Activated CD8-positive, alpha-beta T cell treated with anti-CD3 and anti-CD28 coated beads for 36 hours (primary cell): ENCODE data around the gene COL11A2. TPM values are rescaled to one million over a fixed set of nuclear protein-coding genes. Genes with fewer than 3 reads are reported as not detected.
A peak's percentile ranks its signal among the peaks of the same experiment; 100 is the strongest.

Source experiments
- ATAC-seq: fragments of 200-7000 bp; cut with Tn5 transposase; one replicate; pipeline ENCODE4 v1.10.0; 2021; ENCODE audit warnings: mild to moderate bottlenecking, moderate library complexity
- CTCF ChIA-PET: fragments of 350-600 bp; sonication (Branson Sonifier 250); formaldehyde crosslinking; loops from one replicate; lab custom pipeline; 2021; ENCODE audit warnings: antibody characterized with exemption; lab: Charles Lee
- POLR2A ChIA-PET: fragments of 350-600 bp; sonication (Branson Sonifier 250); formaldehyde crosslinking; loops from one replicate; lab custom pipeline; 2021; ENCODE audit warnings: antibody characterized with exemption; lab: Charles Lee
- DNase-seq: peaks from one replicate; pipeline ENCODE4 v3.0.0-alpha.2; 2020
- H3K27ac Mint-ChIP-seq: one replicate; pipeline ENCODE4 v1.8.0; 2021; ENCODE audit warnings: mild to moderate bottlenecking, mixed read lengths
- H3K27me3 Mint-ChIP-seq: one replicate; pipeline ENCODE4 v1.8.0; 2021; ENCODE audit warnings: mixed read lengths
- H3K36me3 Mint-ChIP-seq: one replicate; pipeline ENCODE4 v1.8.0; 2021; ENCODE audit warnings: low read depth, mixed read lengths
- H3K4me1 Mint-ChIP-seq: one replicate; pipeline ENCODE4 v1.8.0; 2021; ENCODE audit warnings: low read depth, mixed read lengths
- H3K4me3 Mint-ChIP-seq: one replicate; pipeline ENCODE4 v1.8.0; 2021; ENCODE audit warnings: mild to moderate bottlenecking, moderate library complexity, mixed read lengths
- H3K9me3 Mint-ChIP-seq: one replicate; pipeline ENCODE4 v1.8.0; 2021; ENCODE audit warnings: mixed read lengths
- CTCF ChIP-seq: fragments of 200-600 bp; IDR thresholded peaks from one replicate; pipeline ENCODE4 v1.8.0; 2022; ENCODE audit warnings: antibody characterized with exemption, mild to moderate bottlenecking
- intact Hi-C: fragments of 100-400 bp; cut with micrococcal nuclease; formaldehyde crosslinking; loops from one replicate; pipeline ENCODE4 v1.10.0; 2022
- total RNA-seq, 2 experiments: library from RNA; stranded (reverse); gene quantifications; one replicate each; pipeline ENCODE4 v1.2.3, GENCODE V29; 2021

The COL11A2 gene
- total RNA-seq, 2 experiments from 2014 or later, result 1.3 to 1.4 TPM

DNA sequence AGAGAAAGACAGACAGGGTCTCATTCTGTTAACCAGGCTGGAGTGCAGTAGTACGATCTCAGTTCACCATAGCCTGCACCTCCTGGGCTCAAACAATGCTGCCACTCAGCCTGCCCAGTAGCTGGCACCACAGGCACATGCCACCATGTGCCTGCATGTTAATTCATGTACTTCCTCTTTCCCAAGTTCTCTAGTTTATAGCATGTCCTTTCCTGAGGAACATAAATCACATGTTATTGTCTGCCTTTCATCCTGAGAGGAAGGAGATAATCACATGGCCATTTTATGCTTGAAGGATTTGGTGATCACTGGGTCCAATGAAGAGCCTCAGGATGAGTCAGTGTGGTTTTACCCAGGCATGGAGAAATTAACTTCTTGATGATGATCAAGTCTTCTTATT is 47.9 kb downstream of the COL11A2 start:
- intact Hi-C loops, result no loop called here
- H3K4me1 Mint-ChIP-seq, result no peaks in the 10 kb centered on the region
- DNase-seq, result no peak
- TF ChIP-seq CTCF, result no peak
- ChIA-PET POLR2A (no interaction called here), CTCF (interaction anchor here (0.7 to 2.1 kb wide), 6 partner anchors 13 to 53 kb away, joined by 3 to 9 read pairs (median 4); no protein-coding TSS in a partner anchor)
- H3K9me3 Mint-ChIP-seq, result no peaks in the 10 kb centered on the region
- H3K4me3 Mint-ChIP-seq, result no peak overlapping the region
- ATAC-seq, result no peak
- peaks cover 14% of the 10 kb centered on the region for H3K27me3 Mint-ChIP-seq
- H3K27ac Mint-ChIP-seq, result no peak overlapping the region
- H3K36me3 Mint-ChIP-seq, result no peaks in the 10 kb centered on the region

DNA sequence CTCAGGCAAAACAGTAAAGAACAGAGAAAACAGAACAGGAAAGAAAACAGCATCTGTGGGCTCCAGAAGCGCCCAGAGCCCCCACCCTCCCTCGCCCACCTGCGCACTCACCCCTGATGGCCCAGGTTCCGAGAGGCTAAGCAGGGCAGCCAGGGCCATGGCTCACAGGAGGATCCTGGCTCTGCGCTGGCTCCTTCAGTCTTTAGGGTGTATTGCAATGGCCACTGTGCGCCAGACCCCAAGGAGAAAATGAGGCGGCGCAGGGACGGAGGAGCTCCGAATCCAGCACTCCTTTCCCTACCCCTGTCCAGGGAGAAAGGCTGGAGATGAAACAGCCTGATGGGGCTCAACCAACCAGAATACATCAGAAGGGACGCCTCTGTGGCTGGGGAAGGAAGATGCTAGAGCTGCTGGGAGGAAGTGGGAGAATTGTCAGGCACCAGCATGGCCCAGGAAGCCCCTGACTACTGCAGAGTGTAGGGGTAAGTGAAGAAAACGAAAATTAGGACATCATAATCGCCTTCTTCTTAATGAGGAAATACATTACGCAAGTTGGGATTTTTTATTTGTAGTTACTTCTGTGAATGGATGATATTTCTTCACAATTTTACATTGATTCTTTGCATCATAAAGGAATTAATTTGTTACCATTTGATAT is 49.0 kb downstream of the COL11A2 start:
- H3K27ac Mint-ChIP-seq, result no peak overlapping the region
- DNase-seq, result no peak

DNA sequence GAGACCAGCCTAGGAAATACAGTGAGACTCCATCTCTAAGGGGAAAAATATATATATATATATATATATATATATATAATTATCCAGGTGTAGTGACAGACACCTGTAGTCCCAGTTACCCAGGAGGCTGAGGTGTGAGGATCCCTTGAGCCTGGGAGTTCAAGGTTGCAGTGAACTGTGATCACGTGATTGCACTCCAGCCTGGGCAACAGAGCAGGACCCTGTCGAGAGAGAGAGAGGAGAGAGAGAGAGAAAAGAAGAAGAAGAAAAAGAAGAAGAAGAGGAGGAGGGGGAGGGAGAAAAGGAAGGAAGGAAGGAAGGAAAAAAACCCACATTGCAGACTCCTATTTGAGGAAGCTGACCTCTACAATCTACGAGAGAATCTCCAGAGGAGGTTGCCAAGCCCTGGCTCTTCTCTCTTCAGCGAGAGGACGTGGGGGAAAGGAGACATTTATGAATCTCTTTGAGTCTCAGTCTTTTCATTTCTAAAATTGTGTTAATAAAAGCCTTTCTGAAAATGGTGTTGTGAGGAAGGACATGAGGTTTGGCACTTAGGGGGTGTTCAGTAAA is 49.7 kb downstream of the COL11A2 start:
- no peak for DNase-seq
- CTCF ChIA-PET, result interaction anchor here (0.6 to 1.6 kb wide), 3 partner anchors 11 to 135 kb away, joined by 3 to 5 read pairs (median 4); partner anchors contain the start of gene B3GALT4

More for the DNA sequence above, 49.0 kb downstream of the COL11A2 start:
- intact Hi-C loops, result no loop called here
- POLR2A ChIA-PET, result interaction anchor here (0.6 kb wide), 1 partner anchor 424 kb away, joined by 3 read pairs; no protein-coding TSS in a partner anchor
- no peaks in the 10 kb centered on the region for H3K36me3 Mint-ChIP-seq
- H3K9me3 Mint-ChIP-seq, result no peaks in the 10 kb centered on the region
- H3K27me3 Mint-ChIP-seq, result peaks cover 13% of the 10 kb centered on the region
- CTCF ChIA-PET, result interaction anchor here (1.0 to 2.1 kb wide), 6 partner anchors 14 to 134 kb away, joined by 3 to 9 read pairs (median 4); partner anchors contain the start of gene B3GALT4
- peak; percentile 27 for TF ChIP-seq CTCF
- no peak overlapping the region for H3K4me3 Mint-ChIP-seq
- no peaks in the 10 kb centered on the region for H3K4me1 Mint-ChIP-seq
- peak; percentile 53 for ATAC-seq

DNA sequence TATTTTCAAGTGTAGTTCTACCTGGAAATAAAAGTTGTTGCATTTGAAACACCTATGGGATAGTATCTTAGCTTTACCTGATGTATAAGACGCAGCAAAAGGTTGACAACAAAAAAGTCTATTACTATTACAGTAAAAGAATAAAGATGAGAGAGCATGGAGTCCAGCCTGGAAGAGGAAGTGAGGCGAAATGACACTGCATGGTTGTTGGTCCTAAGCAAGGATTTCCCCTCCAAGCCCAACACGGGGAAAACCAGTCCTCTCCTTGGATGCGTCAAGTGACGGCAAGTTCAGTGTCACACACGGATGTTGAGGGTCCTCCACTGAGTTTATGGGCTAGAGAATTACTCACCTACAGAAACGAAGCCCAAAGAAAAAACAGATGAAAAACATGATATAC is 51.7 kb downstream of the COL11A2 start:
- peaks cover 8% of the 10 kb centered on the region for H3K27me3 Mint-ChIP-seq
- no peaks in the 10 kb centered on the region for H3K4me1 Mint-ChIP-seq
- H3K9me3 Mint-ChIP-seq, result no peaks in the 10 kb centered on the region
- ATAC-seq (no peak), DNase-seq (no peak)
- H3K36me3 Mint-ChIP-seq, result no peaks in the 10 kb centered on the region
- no peak for TF ChIP-seq CTCF
- H3K4me3 Mint-ChIP-seq, result no peak overlapping the region
- CTCF ChIA-PET, result interaction anchor here (1.0 kb wide), 1 partner anchor 9 kb away, joined by 3 read pairs; no protein-coding TSS in a partner anchor
- H3K27ac Mint-ChIP-seq, result no peak overlapping the region
- intact Hi-C loops, result no loop called here
- POLR2A ChIA-PET, result no interaction called here

More for the DNA sequence above, 49.7 kb downstream of the COL11A2 start:
- Mint-ChIP-seq H3K36me3 (no peaks in the 10 kb centered on the region), H3K4me1 (no peaks in the 10 kb centered on the region), H3K9me3 (no peaks in the 10 kb centered on the region), H3K27me3 (peaks cover 7% of the 10 kb centered on the region), H3K4me3 (no peak overlapping the region), H3K27ac (no peak overlapping the region)
- ATAC-seq, result no peak
- POLR2A ChIA-PET, result no interaction called here
- intact Hi-C loops, result no loop called here
- TF ChIP-seq CTCF, result no peak
